Lower leg skin (tissue), 3 donors: ENCODE results near the gene RHOH.

ENCODE experiments used
- POLR2A ChIP-seq, 2 donors: fragments of 450-650 bp; IDR thresholded peaks; one replicate each; pipeline ENCODE4 v1.6.1; 2016 to 2017; ENCODE audit warnings: antibody characterized with exemption in 2 of 2, mild to moderate bottlenecking in 1 of 2, moderate library complexity in 1 of 2
- TF ChIP-seq, protein P1 (sequence below), 3 donors: fragments of 450-650 bp; IDR thresholded peaks; one replicate each; pipeline ENCODE4 v1.5.1; 2016; ENCODE audit warnings: antibody characterized with exemption in 3 of 3, mild to moderate bottlenecking in 3 of 3, moderate library complexity in 2 of 3

DNA sequence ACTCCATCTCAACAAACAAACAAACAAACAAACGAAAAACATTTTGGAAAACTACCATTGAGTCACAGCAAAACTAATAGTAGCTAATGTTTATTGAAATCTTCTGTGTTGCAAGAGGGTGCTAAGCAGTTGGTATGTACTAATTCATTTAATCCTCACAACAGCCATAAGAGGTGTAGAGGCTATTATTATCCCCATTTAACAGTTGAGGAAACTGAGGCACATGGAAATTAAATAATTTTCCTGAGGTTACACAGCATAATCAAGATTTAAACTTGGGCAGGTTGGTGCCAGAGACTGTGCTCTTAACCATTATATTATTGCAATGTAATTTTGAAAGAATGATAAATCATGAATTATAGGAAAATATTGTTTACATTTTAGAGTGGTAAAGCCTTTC is 17.5 kb upstream of the RHOH start:
- no peak for TF ChIP-seq POLR2A (IDR thresholded peaks at IDR 0.05)
- TF ChIP-seq, protein P1, sequence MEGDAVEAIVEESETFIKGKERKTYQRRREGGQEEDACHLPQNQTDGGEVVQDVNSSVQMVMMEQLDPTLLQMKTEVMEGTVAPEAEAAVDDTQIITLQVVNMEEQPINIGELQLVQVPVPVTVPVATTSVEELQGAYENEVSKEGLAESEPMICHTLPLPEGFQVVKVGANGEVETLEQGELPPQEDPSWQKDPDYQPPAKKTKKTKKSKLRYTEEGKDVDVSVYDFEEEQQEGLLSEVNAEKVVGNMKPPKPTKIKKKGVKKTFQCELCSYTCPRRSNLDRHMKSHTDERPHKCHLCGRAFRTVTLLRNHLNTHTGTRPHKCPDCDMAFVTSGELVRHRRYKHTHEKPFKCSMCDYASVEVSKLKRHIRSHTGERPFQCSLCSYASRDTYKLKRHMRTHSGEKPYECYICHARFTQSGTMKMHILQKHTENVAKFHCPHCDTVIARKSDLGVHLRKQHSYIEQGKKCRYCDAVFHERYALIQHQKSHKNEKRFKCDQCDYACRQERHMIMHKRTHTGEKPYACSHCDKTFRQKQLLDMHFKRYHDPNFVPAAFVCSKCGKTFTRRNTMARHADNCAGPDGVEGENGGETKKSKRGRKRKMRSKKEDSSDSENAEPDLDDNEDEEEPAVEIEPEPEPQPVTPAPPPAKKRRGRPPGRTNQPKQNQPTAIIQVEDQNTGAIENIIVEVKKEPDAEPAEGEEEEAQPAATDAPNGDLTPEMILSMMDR (IDR thresholded peaks at IDR 0.05) = no peak
